ENCODE data around the gene SLC17A3. TPM values are rescaled to one million over a fixed set of nuclear protein-coding genes. Genes with fewer than 3 reads are reported as not detected.

The SLC17A3 gene
- total and polyA plus RNA-seq, 7 donors: not detected

GRCh38 chr6:25833136-25833535, 40.9 kb downstream of the SLC17A3 start:
- ATAC-seq (no peak), DNase-seq (no peak)
- no peaks in the 10 kb centered on the region for H3K9me3 ChIP-seq
- H3K4me3 ChIP-seq: no peak overlapping the region
- H3K4me1 ChIP-seq: no peaks in the 10 kb centered on the region
- TF ChIP-seq CTCF (IDR thresholded peaks at IDR 0.05): no peak
- intact Hi-C loops (cut with DNase I): no loop called here
- H3K27me3 ChIP-seq (ENCODE audit: insufficient read depth in 3 of 3, low read length in 2 of 3): peaks cover 0 to 8% (median 2%) of the 10 kb centered on the region in 3 donors
- H3K27ac ChIP-seq: no peak overlapping the region
- no peaks in the 10 kb centered on the region for H3K36me3 ChIP-seq (ENCODE audit: insufficient read depth in 1 of 2, low read depth in 1 of 2)

GRCh38 chr6:25832670-25833069, 41.4 kb downstream of the SLC17A3 start:
- WGBS, 3 donors: 77 to 87% (median 84%) methylated on average over 3 of the region's 3 CpGs
- Histone ChIP-seq H3K36me3 (ENCODE audit: insufficient read depth in 1 of 2, low read depth in 1 of 2) (no peaks in the 10 kb centered on the region), H3K27me3 (ENCODE audit: insufficient read depth in 3 of 3, low read length in 2 of 3) (peaks cover 2 to 8% (median 2%) of the 10 kb centered on the region in 3 donors), H3K4me3 (no peak overlapping the region), H3K9me3 (no peaks in the 10 kb centered on the region), H3K4me1 (no peaks in the 10 kb centered on the region), H3K27ac (no peak overlapping the region)
- no peak for ATAC-seq
- intact Hi-C loops (cut with DNase I): no loop called here
- no peak for TF ChIP-seq CTCF (IDR thresholded peaks at IDR 0.05)
- no peak for DNase-seq

GRCh38 chr6:25832307-25832662, 41.8 kb downstream of the SLC17A3 start:
- Histone ChIP-seq H3K36me3 (ENCODE audit: insufficient read depth in 1 of 2, low read depth in 1 of 2) (no peaks in the 10 kb centered on the region), H3K4me1 (no peaks in the 10 kb centered on the region), H3K9me3 (no peaks in the 10 kb centered on the region), H3K4me3 (no peak overlapping the region), H3K27me3 (ENCODE audit: insufficient read depth in 3 of 3, low read length in 2 of 3) (peaks cover 2 to 8% (median 2%) of the 10 kb centered on the region in 3 donors), H3K27ac (no peak overlapping the region)
- DNase-seq (no peak), ATAC-seq (no peak)
- no peak for TF ChIP-seq CTCF (IDR thresholded peaks at IDR 0.05)
- intact Hi-C loops (cut with DNase I): no loop called here

- no peak for ATAC-seq
- no peaks in the 10 kb centered on the region for H3K36me3 ChIP-seq (ENCODE audit: insufficient read depth in 1 of 2, low read depth in 1 of 2)
- 59 to 65% (median 63%) methylated on average over 8 of the region's 8 CpGs for WGBS, 3 donors
These were observed 42.3 kb downstream of the SLC17A3 start, which contains the start of gene SLC17A1 for GRCh38 chr6:25831532-25832306. SLC17A1 (minus strand) TSS chr6:25832052; CDS start chr6:25830557, 1,495 bp downstream.

More at GRCh38 chr6:25831532-25832306, 42.3 kb downstream of the SLC17A3 start, which contains the start of gene SLC17A1:
- H3K4me3 ChIP-seq: no peak within 1 kb of the TSS
- intact Hi-C loops (cut with DNase I): no loop called here
- no peaks in the 10 kb centered on the region for H3K9me3 ChIP-seq
- TF ChIP-seq CTCF (IDR thresholded peaks at IDR 0.05): no peak
- no peak for DNase-seq
- H3K4me1 ChIP-seq: no peaks in the 10 kb centered on the region
- no peak within 1 kb of the TSS for H3K27ac ChIP-seq
- peaks cover 0 to 8% (median 2%) of the 10 kb centered on the region in 3 donors for H3K27me3 ChIP-seq (ENCODE audit: insufficient read depth in 3 of 3, low read length in 2 of 3)
